Measurements from ENCODE around the gene ADAMTS2. TPM values are rescaled to one million over a fixed set of nuclear protein-coding genes. Genes with fewer than 3 reads are reported as not detected.
A peak's percentile ranks its signal among the peaks of the same experiment; 100 is the strongest.

ADAMTS2 gene
- total RNA-seq, 1 donor from 2014 or later, result 93.2 TPM

- Mint-ChIP-seq H3K9me3 (ENCODE audit: low read depth) (peaks cover 4% of the 10 kb centered on the region), H3K36me3 (ENCODE audit: low read depth) (peaks cover 6% of the 10 kb centered on the region), H3K4me3 (ENCODE audit: unreplicated experiment) (no peak overlapping the region), H3K27me3 (ENCODE audit: low read depth) (no peaks in the 10 kb centered on the region), H3K27ac (ENCODE audit: unreplicated experiment) (no peak overlapping the region), H3K4me1 (ENCODE audit: low read depth) (no peaks in the 10 kb centered on the region)
- peak; percentile 50 for DNase-seq (ENCODE audit: low spot score)
- no peak for TF ChIP-seq CTCF (IDR thresholded peaks at IDR 0.05)
Measured at GRCh38 chr5:179134511-179134910, 210.8 kb downstream of the ADAMTS2 start.

GRCh38 chr5:179132586-179133355 is 212.5 kb downstream of the ADAMTS2 start:
- TF ChIP-seq CTCF (IDR thresholded peaks at IDR 0.05), result no peak
- peak; percentile 58 for DNase-seq (ENCODE audit: low spot score)
- H3K27ac Mint-ChIP-seq (ENCODE audit: unreplicated experiment), result no peak overlapping the region

GRCh38 chr5:179131886-179132585 is 213.2 kb downstream of the ADAMTS2 start:
- Mint-ChIP-seq H3K4me1 (ENCODE audit: low read depth) (no peaks in the 10 kb centered on the region), H3K27ac (ENCODE audit: unreplicated experiment) (no peak overlapping the region), H3K36me3 (ENCODE audit: low read depth) (peaks cover 13% of the 10 kb centered on the region), H3K4me3 (ENCODE audit: unreplicated experiment) (no peak overlapping the region), H3K27me3 (ENCODE audit: low read depth) (no peaks in the 10 kb centered on the region), H3K9me3 (ENCODE audit: low read depth) (peaks cover 4% of the 10 kb centered on the region)
- peak; percentile 86 for DNase-seq (ENCODE audit: low spot score)
- TF ChIP-seq CTCF (IDR thresholded peaks at IDR 0.05), result no peak

More at GRCh38 chr5:179132586-179133355, 212.5 kb downstream of the ADAMTS2 start:
- no peaks in the 10 kb centered on the region for H3K4me1 Mint-ChIP-seq (ENCODE audit: low read depth)
- H3K4me3 Mint-ChIP-seq (ENCODE audit: unreplicated experiment), result no peak overlapping the region
- H3K36me3 Mint-ChIP-seq (ENCODE audit: low read depth), result peaks cover 13% of the 10 kb centered on the region
- H3K27me3 Mint-ChIP-seq (ENCODE audit: low read depth), result no peaks in the 10 kb centered on the region
- peaks cover 4% of the 10 kb centered on the region for H3K9me3 Mint-ChIP-seq (ENCODE audit: low read depth)

GRCh38 chr5:179131321-179131835 is 213.9 kb downstream of the ADAMTS2 start:
- Mint-ChIP-seq H3K9me3 (ENCODE audit: low read depth) (peaks cover 4% of the 10 kb centered on the region), H3K27me3 (ENCODE audit: low read depth) (no peaks in the 10 kb centered on the region), H3K27ac (ENCODE audit: unreplicated experiment) (no peak overlapping the region), H3K4me1 (ENCODE audit: low read depth) (no peaks in the 10 kb centered on the region), H3K4me3 (ENCODE audit: unreplicated experiment) (no peak overlapping the region), H3K36me3 (ENCODE audit: low read depth) (peaks cover 13% of the 10 kb centered on the region)
- peak; percentile 47 for DNase-seq (ENCODE audit: low spot score)
- no peak for TF ChIP-seq CTCF (IDR thresholded peaks at IDR 0.05)

- Mint-ChIP-seq H3K4me3 (ENCODE audit: unreplicated experiment) (no peak overlapping the region), H3K9me3 (ENCODE audit: low read depth) (peaks cover 4% of the 10 kb centered on the region), H3K36me3 (ENCODE audit: low read depth) (peaks cover 12% of the 10 kb centered on the region), H3K4me1 (ENCODE audit: low read depth) (no peaks in the 10 kb centered on the region), H3K27me3 (ENCODE audit: low read depth) (no peaks in the 10 kb centered on the region), H3K27ac (ENCODE audit: unreplicated experiment) (no peak overlapping the region)
- no peak for TF ChIP-seq CTCF (IDR thresholded peaks at IDR 0.05)
- peak; percentile 86 for DNase-seq (ENCODE audit: low spot score)
Measured at GRCh38 chr5:179130101-179130681, 215.1 kb downstream of the ADAMTS2 start.
